Mucosa of stomach (tissue), 1 donor: ENCODE data around the gene SLIT3.

Experiments
- H3K27me3 ChIP-seq: one replicate; pipeline ENCODE4 v1.7.0; 2013; ENCODE audit warnings: mild to moderate bottlenecking, low read length; ENCODE audit not compliant: control insufficient read depth, insufficient read depth
- H3K36me3 ChIP-seq: one replicate; pipeline ENCODE4 v1.7.0; 2013; ENCODE audit warnings: low read length; ENCODE audit not compliant: control insufficient read depth, insufficient read depth
- H3K4me1 ChIP-seq: one replicate; pipeline ENCODE4 v1.7.0; 2013; ENCODE audit warnings: mild to moderate bottlenecking, low read length; ENCODE audit not compliant: control insufficient read depth, insufficient read depth
- H3K4me3 ChIP-seq: one replicate; pipeline ENCODE4 v1.7.0; 2013; ENCODE audit warnings: low read length
- H3K9ac ChIP-seq: one replicate; pipeline ENCODE4 v1.7.0; 2013; ENCODE audit warnings: mild to moderate bottlenecking, low read length, moderate library complexity
- H3K9me3 ChIP-seq: one replicate; pipeline ENCODE4 v1.7.0; 2013; ENCODE audit warnings: mild to moderate bottlenecking, low read length, moderate library complexity; ENCODE audit not compliant: control insufficient read depth
- donor health status: Pancreatic carcinoma.

SLIT3 gene

DNA sequence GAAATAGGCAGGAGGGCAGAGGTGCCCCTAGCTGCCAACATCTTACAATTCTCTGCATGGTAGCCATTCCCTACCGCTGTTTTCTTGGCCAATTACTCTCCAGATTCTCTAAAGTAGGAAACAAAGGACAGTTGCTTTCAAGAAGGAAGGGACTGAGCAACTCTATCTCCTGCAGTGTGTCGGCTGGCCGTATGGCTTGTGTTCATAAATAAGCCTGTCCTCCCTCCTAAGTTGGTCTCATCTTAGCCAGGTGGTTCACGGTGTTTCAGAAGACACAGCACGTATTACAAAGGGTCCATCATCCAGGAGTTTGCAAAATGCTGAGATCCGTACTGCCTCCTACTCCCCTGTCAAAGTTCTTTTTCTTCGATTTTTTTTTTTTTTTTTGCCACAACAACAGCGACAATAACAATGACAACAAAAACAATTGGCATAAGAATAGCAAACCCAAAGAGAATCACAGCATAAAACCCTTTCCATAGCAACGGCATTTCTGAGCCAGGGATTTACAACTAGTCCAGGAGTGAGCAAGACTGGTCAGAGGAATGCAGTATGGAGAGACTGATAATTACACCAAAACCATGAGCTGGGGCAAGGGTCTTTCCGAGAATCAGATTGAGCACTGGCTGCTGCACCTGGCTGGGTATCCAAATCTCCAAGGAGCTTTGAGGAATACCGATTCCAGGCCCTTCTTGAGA is 212.8 kb downstream of the SLIT3 start:
- no peaks in the 10 kb centered on the region for H3K9me3 ChIP-seq
- no peaks in the 10 kb centered on the region for H3K27me3 ChIP-seq
- no peaks in the 10 kb centered on the region for H3K4me1 ChIP-seq
- H3K36me3 ChIP-seq: no peaks in the 10 kb centered on the region
- no peak overlapping the region for H3K9ac ChIP-seq
- H3K4me3 ChIP-seq: no peak overlapping the region

GRCh38 chr5:169085636-169086035 is 215.3 kb downstream of the SLIT3 start:
- H3K4me3 ChIP-seq: no peak overlapping the region
- no peaks in the 10 kb centered on the region for H3K27me3 ChIP-seq
- no peak overlapping the region for H3K9ac ChIP-seq
- H3K9me3 ChIP-seq: no peaks in the 10 kb centered on the region
- no peaks in the 10 kb centered on the region for H3K4me1 ChIP-seq
- no peaks in the 10 kb centered on the region for H3K36me3 ChIP-seq

DNA sequence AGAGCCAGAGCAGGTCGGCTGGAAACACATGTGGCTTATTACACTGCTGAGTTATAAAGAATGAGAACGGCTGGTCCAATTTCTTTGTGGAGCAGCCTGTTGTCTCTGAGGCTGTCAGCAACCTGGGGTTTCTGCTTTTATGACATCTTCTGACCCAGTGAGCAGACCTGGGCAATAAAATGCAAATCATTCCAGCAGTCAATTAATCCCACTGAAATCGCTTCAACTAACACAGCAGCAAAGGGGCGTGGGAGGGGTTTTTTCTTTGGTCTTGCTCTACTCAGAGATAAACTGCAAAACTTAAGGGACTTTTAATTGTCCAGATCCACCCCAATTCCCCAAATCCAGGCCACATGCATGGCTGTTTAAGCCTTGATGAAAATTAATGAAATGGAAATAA is 215.7 kb downstream of the SLIT3 start:
- no peaks in the 10 kb centered on the region for H3K4me1 ChIP-seq
- no peaks in the 10 kb centered on the region for H3K9me3 ChIP-seq
- no peak overlapping the region for H3K9ac ChIP-seq
- no peak overlapping the region for H3K4me3 ChIP-seq
- H3K27me3 ChIP-seq: no peaks in the 10 kb centered on the region
- no peaks in the 10 kb centered on the region for H3K36me3 ChIP-seq

- Histone ChIP-seq H3K9me3 (no peaks in the 10 kb centered on the region), H3K36me3 (no peaks in the 10 kb centered on the region), H3K9ac (no peak overlapping the region), H3K27me3 (no peaks in the 10 kb centered on the region), H3K4me3 (no peak overlapping the region), H3K4me1 (no peaks in the 10 kb centered on the region)
These were observed 216.2 kb downstream of the SLIT3 start for GRCh38 chr5:169084775-169085174.

- H3K4me1 ChIP-seq: no peaks in the 10 kb centered on the region
- H3K36me3 ChIP-seq: no peaks in the 10 kb centered on the region
- no peak overlapping the region for H3K4me3 ChIP-seq
- no peak overlapping the region for H3K9ac ChIP-seq
- H3K9me3 ChIP-seq: no peaks in the 10 kb centered on the region
- H3K27me3 ChIP-seq: no peaks in the 10 kb centered on the region
These were observed 217.4 kb downstream of the SLIT3 start for GRCh38 chr5:169083394-169084018.

GRCh38 chr5:169081000-169081724 is 219.8 kb downstream of the SLIT3 start:
- Histone ChIP-seq H3K9me3 (no peaks in the 10 kb centered on the region), H3K4me1 (no peaks in the 10 kb centered on the region), H3K9ac (no peak overlapping the region), H3K4me3 (no peak overlapping the region), H3K27me3 (no peaks in the 10 kb centered on the region), H3K36me3 (no peaks in the 10 kb centered on the region)

DNA sequence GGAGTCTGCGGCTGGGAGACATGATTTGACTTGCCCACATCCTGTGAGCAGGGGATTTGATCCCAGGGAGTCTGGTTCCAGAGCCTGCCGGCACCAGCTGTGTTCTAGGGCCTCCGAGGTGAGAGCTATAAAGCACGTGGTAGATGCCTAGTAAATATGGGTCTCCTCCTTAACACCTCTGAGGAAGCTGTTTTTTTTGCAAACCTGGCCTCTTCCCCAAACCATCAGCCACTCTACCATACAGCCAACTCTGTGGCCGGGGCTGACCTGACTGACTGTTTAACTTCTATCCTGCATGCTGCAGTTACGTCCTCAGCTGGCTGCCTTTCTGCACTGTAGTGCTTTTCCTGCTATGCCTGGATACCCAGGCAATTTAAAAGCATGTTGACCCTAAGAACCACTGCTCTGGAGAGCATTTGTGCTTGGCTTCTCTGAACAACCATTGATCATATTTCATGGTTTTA is 220.5 kb downstream of the SLIT3 start:
- no peaks in the 10 kb centered on the region for H3K9me3 ChIP-seq
- H3K36me3 ChIP-seq: no peaks in the 10 kb centered on the region
- no peaks in the 10 kb centered on the region for H3K27me3 ChIP-seq
- no peak overlapping the region for H3K9ac ChIP-seq
- H3K4me3 ChIP-seq: no peak overlapping the region
- no peaks in the 10 kb centered on the region for H3K4me1 ChIP-seq

- no peaks in the 10 kb centered on the region for H3K36me3 ChIP-seq
- no peaks in the 10 kb centered on the region for H3K27me3 ChIP-seq
- H3K4me1 ChIP-seq: no peaks in the 10 kb centered on the region
These were observed 221.2 kb downstream of the SLIT3 start for GRCh38 chr5:169079697-169080096.

GRCh38 chr5:169074839-169075238 is 226.1 kb downstream of the SLIT3 start:
- Histone ChIP-seq H3K9ac (no peak overlapping the region), H3K9me3 (no peaks in the 10 kb centered on the region), H3K27me3 (no peaks in the 10 kb centered on the region), H3K36me3 (no peaks in the 10 kb centered on the region), H3K4me1 (peaks cover 19% of the 10 kb centered on the region), H3K4me3 (no peak overlapping the region)

More at GRCh38 chr5:169079697-169080096, 221.2 kb downstream of the SLIT3 start:
- Histone ChIP-seq H3K4me3 (no peak overlapping the region), H3K9me3 (no peaks in the 10 kb centered on the region), H3K9ac (no peak overlapping the region)

- no peak overlapping the region for H3K9ac ChIP-seq
- peaks cover 28% of the 10 kb centered on the region for H3K4me1 ChIP-seq
- H3K4me3 ChIP-seq: no peak overlapping the region
- H3K27me3 ChIP-seq: no peaks in the 10 kb centered on the region
- no peaks in the 10 kb centered on the region for H3K36me3 ChIP-seq
- no peaks in the 10 kb centered on the region for H3K9me3 ChIP-seq
These were observed 228.7 kb downstream of the SLIT3 start for GRCh38 chr5:169072233-169072632.

DNA sequence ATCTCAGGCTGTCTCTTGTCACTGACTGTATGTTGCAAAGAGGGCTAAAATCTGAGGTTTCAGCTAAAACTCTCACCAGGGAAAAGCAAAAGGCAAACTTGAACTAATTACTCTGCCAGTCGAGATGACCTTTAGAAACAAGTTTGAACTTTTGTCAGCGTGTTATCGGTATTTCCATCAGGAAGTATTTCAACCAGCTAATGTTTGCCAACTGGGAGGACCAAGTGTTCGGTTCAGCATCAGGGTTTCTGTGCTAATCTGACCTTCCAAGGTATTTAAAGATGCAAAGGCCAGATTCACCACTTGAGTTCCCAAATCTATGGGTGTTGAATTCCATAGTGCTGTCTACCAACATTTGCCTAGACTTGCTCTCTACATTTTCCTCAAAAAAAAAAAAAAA is 230.5 kb downstream of the SLIT3 start:
- no peaks in the 10 kb centered on the region for H3K27me3 ChIP-seq
- H3K36me3 ChIP-seq: no peaks in the 10 kb centered on the region
- no peak overlapping the region for H3K4me3 ChIP-seq
- no peak overlapping the region for H3K9ac ChIP-seq
- peaks cover 28% of the 10 kb centered on the region for H3K4me1 ChIP-seq
- no peaks in the 10 kb centered on the region for H3K9me3 ChIP-seq

- Histone ChIP-seq H3K36me3 (no peaks in the 10 kb centered on the region), H3K9ac (no peak overlapping the region), H3K27me3 (no peaks in the 10 kb centered on the region), H3K4me3 (no peak overlapping the region), H3K9me3 (no peaks in the 10 kb centered on the region), H3K4me1 (peaks cover 37% of the 10 kb centered on the region)
These were observed 233.2 kb downstream of the SLIT3 start for GRCh38 chr5:169067751-169068173.
